HepG2 (cell line): Measurements from ENCODE around the gene SETD1B. TPM values are rescaled to one million over a fixed set of nuclear protein-coding genes. Genes with fewer than 3 reads are reported as not detected.

ENCODE experiments used
- AHDC1 ChIP-seq: sonication (generic); formaldehyde crosslinking; IDR thresholded peaks from 2 replicates; pipeline ENCODE4 v1.5.1; 2020; ENCODE audit warnings: mild to moderate bottlenecking, missing genetic modification reagents, borderline replicate concordance
- ATF4 ChIP-seq, 2 experiments: fragments of 450-650 bp in 1 of 2; sonication (generic) in 1 of 2; formaldehyde crosslinking; IDR thresholded peaks; 2 replicates each; pipeline versions ENCODE4 v1.5.0 to v1.8.0; 2020 to 2022; ENCODE audit warnings: mild to moderate bottlenecking in 1 of 2, missing genetic modification reagents in 1 of 2
- GLI4 ChIP-seq: sonication (generic); formaldehyde crosslinking; IDR thresholded peaks from 2 replicates; pipeline ENCODE4 v1.5.1; 2020; ENCODE audit warnings: missing genetic modification reagents, mild to moderate bottlenecking, moderate library complexity, borderline replicate concordance
- JUN ChIP-seq: sonication (generic); formaldehyde crosslinking; IDR thresholded peaks from 2 replicates; pipeline ENCODE4 v1.4.0; 2020; ENCODE audit warnings: mild to moderate bottlenecking, missing genetic modification reagents
- KAT2B ChIP-seq: fragments of 150-350 bp; IDR thresholded peaks from 2 replicates; pipeline ENCODE4 v1.6.1; 2014; ENCODE audit warnings: low read depth, low read length, borderline replicate concordance
- KAT8 ChIP-seq: IDR thresholded peaks from 2 replicates; pipeline ENCODE4 v1.6.1; 2016; ENCODE audit warnings: missing genetic modification reagents, missing compliant biosample characterization
- MED13 ChIP-seq: sonication (generic); formaldehyde crosslinking; IDR thresholded peaks from 2 replicates; pipeline ENCODE4 v1.5.0; 2020; ENCODE audit warnings: missing genetic modification reagents
- NAIF1 ChIP-seq: sonication (generic); formaldehyde crosslinking; IDR thresholded peaks from 2 replicates; pipeline ENCODE4 v1.5.0; 2020; ENCODE audit warnings: mild to moderate bottlenecking, missing genetic modification reagents, borderline replicate concordance
- NFAT5 ChIP-seq: sonication (generic); formaldehyde crosslinking; IDR thresholded peaks from 2 replicates; pipeline ENCODE4 v1.4.0; 2020; ENCODE audit warnings: missing genetic modification reagents
- NR0B2 ChIP-seq: sonication (generic); formaldehyde crosslinking; IDR thresholded peaks from 2 replicates; pipeline ENCODE4 v1.4.0; 2020; ENCODE audit warnings: mild to moderate bottlenecking, missing genetic modification reagents
- SMC3 ChIP-seq: IDR thresholded peaks from 2 replicates; pipeline ENCODE4 v1.6.1; 2011; ENCODE audit warnings: low read length, improper control_type of control experiment
- SOX6 ChIP-seq, 2 experiments: fragments of 450-650 bp in 1 of 2; sonication (generic) in 1 of 2; formaldehyde crosslinking in 1 of 2; IDR thresholded peaks; 2 replicates each; pipeline versions ENCODE4 v1.4.0 to v1.6.1; 2017 to 2020; ENCODE audit warnings: antibody characterized with exemption in 1 of 2, mild to moderate bottlenecking in 1 of 2, missing genetic modification reagents in 1 of 2
- ZNF101 ChIP-seq: sonication (generic); formaldehyde crosslinking; IDR thresholded peaks from 2 replicates; pipeline ENCODE4 v1.4.0; 2020; ENCODE audit warnings: mild to moderate bottlenecking, low read depth, missing genetic modification reagents, borderline replicate concordance
- ZNF501 ChIP-seq: sonication (generic); formaldehyde crosslinking; IDR thresholded peaks from 2 replicates; pipeline ENCODE4 v1.5.1; 2020; ENCODE audit warnings: mild to moderate bottlenecking, moderate library complexity, missing genetic modification reagents
- ZNF546 ChIP-seq: sonication (generic); formaldehyde crosslinking; conservative IDR thresholded peaks from 2 replicates; pipeline ENCODE4 v1.8.1; 2023; ENCODE audit warnings: mild to moderate bottlenecking, missing genetic modification reagents
- polyA plus RNA-seq, 8 experiments: library from polyadenylated mRNA; depleted of rRNA in 3 of 8; stranded (reverse) in 7 of 8; unstranded in 1 of 8; fragments of >200 nt; fragmentation: Illumina TruSeq in 4 of 8; extraction: Trizol in 4 of 8; gene quantifications; 2 replicates each; pipeline versions ENCODE4 v1.2.1 to v1.2.3, GENCODE V29; 2011 to 2016; ENCODE audit warnings: low read depth in 4 of 8, missing spikeins in 1 of 8, mixed read lengths in 1 of 8; ENCODE audit not compliant: insufficient read depth in 1 of 8
- total RNA-seq, 5 experiments: library from RNA; depleted of rRNA; stranded (reverse); fragments of >200 nt; fragmentation: Illumina TruSeq; extraction: Trizol; gene quantifications; 2 replicates each; pipeline ENCODE4 v1.2.3, GENCODE V29; 2016; ENCODE audit warnings: low read depth in 1 of 5

Gene SETD1B
- total and polyA plus RNA-seq, 2 of the 13 experiments (the other 11 are each of a cell fraction or from before 2014, with no cell fraction given): 1.1 to 1.4 TPM

GRCh38 chr12:121793838-121794533 lies 9.8 kb upstream of the SETD1B start (continued):
- TF ChIP-seq ATF4 (CRISPR knock-in tag; IDR thresholded peaks at IDR 0.05): peak in 1 of 2 experiments; percentile 78; a peak in 2 of 4 replicates
- TF ChIP-seq KAT2B: no peak
- TF ChIP-seq ZNF101 (CRISPR knock-in tag): no peak
- TF ChIP-seq AHDC1 (CRISPR knock-in tag): no peak
- TF ChIP-seq SOX6 (IDR thresholded peaks at IDR 0.05): no peak
- TF ChIP-seq SOX6 (CRISPR knock-in tag; IDR thresholded peaks at IDR 0.05): peak; percentile 73; the same call in 1 of the 2 replicates
- peak; percentile 87 for TF ChIP-seq NFAT5 (CRISPR knock-in tag)
- peak; percentile 56; the same call in 1 of the 2 replicates for TF ChIP-seq ZNF501 (CRISPR knock-in tag)
- no peak; the same call in 1 of the 2 replicates for TF ChIP-seq GLI4 (CRISPR knock-in tag)
- TF ChIP-seq NR0B2 (CRISPR knock-in tag): peak; percentile 55; the same call in 1 of the 2 replicates
- TF ChIP-seq NAIF1: no peak; the same call in 1 of the 2 replicates
- TF ChIP-seq SMC3: peak; percentile 29; the same call in 1 of the 2 replicates
- peak; percentile 88 for TF ChIP-seq MED13 (CRISPR knock-in tag)
- peak; percentile 51; the same call in 1 of the 2 replicates for TF ChIP-seq JUN
- no peak for TF ChIP-seq ZNF546
- TF ChIP-seq KAT8 (CRISPR knock-in tag): peak; percentile 70; the same call in 1 of the 2 replicates
